ENCODE data around the gene CNNM1. TPM values are rescaled to one million over a fixed set of nuclear protein-coding genes. Genes with fewer than 3 reads are reported as not detected.

Gene CNNM1
- total RNA-seq, 4 donors from 2014 or later, result 0.16 to 0.68 (median 0.20) TPM

DNA sequence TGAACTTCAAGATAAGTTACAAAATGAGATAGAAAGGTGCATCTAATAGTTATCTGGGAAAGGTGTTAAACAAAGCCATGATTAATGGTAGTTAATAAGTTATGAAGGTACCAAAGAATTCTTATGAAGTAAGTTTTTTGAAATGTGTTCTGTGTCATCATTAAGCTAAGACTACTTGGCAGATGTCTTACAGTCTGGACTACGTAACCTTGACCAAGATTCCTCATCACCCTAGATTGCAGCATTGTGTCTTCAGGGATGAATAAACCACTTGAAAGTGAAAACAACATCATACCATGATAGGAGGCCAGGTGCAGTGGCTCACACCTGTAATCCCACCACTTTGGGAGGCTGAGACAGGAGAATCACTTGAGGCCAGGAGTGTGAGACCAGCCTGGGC lies 53.0 kb downstream of the CNNM1 start:
- TF ChIP-seq, protein P1, sequence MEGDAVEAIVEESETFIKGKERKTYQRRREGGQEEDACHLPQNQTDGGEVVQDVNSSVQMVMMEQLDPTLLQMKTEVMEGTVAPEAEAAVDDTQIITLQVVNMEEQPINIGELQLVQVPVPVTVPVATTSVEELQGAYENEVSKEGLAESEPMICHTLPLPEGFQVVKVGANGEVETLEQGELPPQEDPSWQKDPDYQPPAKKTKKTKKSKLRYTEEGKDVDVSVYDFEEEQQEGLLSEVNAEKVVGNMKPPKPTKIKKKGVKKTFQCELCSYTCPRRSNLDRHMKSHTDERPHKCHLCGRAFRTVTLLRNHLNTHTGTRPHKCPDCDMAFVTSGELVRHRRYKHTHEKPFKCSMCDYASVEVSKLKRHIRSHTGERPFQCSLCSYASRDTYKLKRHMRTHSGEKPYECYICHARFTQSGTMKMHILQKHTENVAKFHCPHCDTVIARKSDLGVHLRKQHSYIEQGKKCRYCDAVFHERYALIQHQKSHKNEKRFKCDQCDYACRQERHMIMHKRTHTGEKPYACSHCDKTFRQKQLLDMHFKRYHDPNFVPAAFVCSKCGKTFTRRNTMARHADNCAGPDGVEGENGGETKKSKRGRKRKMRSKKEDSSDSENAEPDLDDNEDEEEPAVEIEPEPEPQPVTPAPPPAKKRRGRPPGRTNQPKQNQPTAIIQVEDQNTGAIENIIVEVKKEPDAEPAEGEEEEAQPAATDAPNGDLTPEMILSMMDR (IDR thresholded peaks at IDR 0.05; ENCODE audit: low read depth), result no peak

DNA sequence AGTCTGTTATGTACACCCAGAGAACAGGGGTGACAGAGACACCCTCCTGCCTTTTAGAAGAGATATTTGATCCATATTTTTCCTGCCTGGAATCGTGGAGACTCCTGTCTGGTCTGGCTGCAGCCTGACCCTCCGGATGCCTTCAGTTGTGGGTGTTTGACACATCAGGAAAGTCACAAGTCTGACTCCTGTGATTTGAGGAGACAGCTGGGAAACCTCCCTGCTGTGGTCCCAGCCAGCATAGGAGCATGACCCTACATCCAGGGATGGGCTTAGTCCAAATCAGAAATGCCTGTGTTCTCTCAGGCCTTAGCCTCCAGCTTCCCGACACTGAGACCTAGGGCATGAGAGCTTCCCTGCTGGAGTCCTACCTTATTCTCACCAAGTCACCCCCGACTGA lies 57.9 kb downstream of the CNNM1 start:
- TF ChIP-seq, protein P1 (IDR thresholded peaks at IDR 0.05; ENCODE audit: low read depth), result no peak

DNA sequence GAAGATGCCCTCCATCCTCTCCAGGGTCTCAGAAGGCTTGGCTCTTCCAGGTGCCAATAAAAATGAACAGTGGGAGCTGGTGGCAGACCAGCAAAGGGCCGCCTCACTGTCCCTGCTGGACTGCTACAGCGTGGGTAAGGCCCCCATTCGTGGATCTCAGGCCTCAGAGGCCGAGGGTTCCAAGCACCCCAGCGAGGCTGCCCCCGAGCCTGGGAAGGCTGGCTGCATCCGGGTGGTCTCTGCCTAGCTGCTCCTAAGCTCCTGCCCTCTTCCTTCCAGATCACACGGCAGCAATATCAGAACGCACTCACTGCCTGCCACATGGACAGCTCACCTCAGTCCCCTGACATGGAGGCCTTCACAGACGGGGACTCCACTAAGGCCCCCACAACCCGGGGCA lies 58.4 kb downstream of the CNNM1 start:
- TF ChIP-seq, protein P1 (IDR thresholded peaks at IDR 0.05; ENCODE audit: low read depth), result no peak

GRCh38 chr10:99389729-99390480 lies 60.7 kb downstream of the CNNM1 start:
- TF ChIP-seq, protein P1 (IDR thresholded peaks at IDR 0.05; ENCODE audit: low read depth), result no peak

GRCh38 chr10:99391346-99391745 lies 62.2 kb downstream of the CNNM1 start:
- TF ChIP-seq, protein P1 (IDR thresholded peaks at IDR 0.05; ENCODE audit: low read depth), result no peak

DNA sequence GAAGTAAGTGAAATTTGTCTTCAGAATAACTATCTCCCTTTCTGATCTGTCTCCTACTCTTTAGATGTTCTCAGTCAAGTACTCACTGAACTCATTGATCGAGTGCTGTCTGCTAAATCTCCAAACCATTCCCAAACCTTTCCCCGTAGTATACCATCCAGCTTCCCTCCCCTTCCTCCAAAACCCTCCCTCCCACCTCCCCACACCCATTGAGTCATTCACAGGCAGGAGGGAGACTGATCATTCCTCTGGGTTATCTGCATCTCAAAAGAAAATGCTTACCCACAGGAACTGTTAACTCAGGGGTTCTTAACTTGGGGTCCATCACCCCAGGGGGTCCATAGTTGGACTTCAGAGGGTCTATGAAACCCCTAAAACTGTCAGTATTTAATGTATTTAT lies 63.9 kb downstream of the CNNM1 start:
- TF ChIP-seq, protein P1 (IDR thresholded peaks at IDR 0.05; ENCODE audit: low read depth), result no peak

DNA sequence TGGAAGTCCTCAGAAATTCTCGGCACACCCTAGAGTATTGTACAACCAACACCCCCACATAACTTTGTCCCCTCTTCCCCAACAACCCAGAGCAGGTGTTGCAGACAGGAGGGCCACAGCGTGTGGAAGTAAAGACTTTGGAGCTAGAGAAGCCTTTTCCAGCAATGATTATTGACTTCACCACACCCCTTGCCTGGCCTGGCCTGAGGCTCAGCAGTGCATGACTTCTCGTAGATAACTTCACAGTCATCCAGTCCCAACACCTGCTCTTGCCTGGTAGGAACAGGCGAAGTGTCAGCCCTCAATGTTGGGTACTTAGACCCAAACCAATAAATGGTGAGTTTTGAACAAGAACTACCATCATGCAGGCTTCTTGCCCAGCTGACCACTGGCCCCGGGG lies 64.5 kb downstream of the CNNM1 start:
- TF ChIP-seq, protein P1 (IDR thresholded peaks at IDR 0.05; ENCODE audit: low read depth), result no peak
